Fibroblast of mammary gland (primary cell): Measurements from ENCODE around the gene TUT7.
"Not testable (repeated sequence)": the region's sequence is repeated elsewhere in the genome, so short reads cannot be mapped to it uniquely, and the experiment has no call there.

Experiments
- DNase-seq: peaks from one replicate; pipeline ENCODE4 v3.0.0-alpha.2; 2010; ENCODE audit warnings: low read depth
- H3K4me3 ChIP-seq: 2 replicates; pipeline ENCODE4 v1.5.1; 2011; ENCODE audit warnings: low read depth, mild to moderate bottlenecking, low read length, moderate library complexity; ENCODE audit not compliant: control insufficient read depth
- TF ChIP-seq, protein P1 (sequence below): conservative IDR thresholded peaks from 2 replicates; pipeline ENCODE4 v1.5.1; 2011; ENCODE audit warnings: low read depth, low read length, inconsistent platforms; ENCODE audit not compliant: control insufficient read depth, insufficient read depth

Gene TUT7

DNA sequence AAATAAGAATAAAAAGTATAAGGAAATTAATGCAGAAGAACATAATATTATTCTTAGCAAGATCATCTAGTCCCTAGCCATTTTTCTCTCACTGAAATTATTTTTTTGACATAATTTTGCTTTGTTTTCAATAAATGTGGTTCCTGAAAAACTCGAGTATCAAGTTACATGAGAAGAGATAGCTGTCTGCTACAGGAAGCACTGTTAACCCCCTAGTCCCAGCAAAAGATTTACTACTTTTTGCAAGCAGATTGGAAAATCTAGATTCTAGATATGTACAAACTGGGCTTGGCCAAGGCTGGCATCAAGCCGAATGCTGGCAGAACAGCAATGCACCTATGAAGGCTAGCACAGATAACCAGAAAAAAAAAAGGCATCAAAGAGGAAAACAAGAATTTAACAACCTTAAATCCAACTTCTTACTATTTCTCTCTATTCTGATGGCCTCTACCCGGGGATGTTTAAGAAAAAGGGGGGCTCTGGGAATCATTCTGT lies 49.9 kb downstream of the TUT7 start:
- TF ChIP-seq, protein P1, sequence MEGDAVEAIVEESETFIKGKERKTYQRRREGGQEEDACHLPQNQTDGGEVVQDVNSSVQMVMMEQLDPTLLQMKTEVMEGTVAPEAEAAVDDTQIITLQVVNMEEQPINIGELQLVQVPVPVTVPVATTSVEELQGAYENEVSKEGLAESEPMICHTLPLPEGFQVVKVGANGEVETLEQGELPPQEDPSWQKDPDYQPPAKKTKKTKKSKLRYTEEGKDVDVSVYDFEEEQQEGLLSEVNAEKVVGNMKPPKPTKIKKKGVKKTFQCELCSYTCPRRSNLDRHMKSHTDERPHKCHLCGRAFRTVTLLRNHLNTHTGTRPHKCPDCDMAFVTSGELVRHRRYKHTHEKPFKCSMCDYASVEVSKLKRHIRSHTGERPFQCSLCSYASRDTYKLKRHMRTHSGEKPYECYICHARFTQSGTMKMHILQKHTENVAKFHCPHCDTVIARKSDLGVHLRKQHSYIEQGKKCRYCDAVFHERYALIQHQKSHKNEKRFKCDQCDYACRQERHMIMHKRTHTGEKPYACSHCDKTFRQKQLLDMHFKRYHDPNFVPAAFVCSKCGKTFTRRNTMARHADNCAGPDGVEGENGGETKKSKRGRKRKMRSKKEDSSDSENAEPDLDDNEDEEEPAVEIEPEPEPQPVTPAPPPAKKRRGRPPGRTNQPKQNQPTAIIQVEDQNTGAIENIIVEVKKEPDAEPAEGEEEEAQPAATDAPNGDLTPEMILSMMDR = no peak
- H3K4me3 ChIP-seq = no peak overlapping the region
- no peak for DNase-seq

GRCh38 chr9:86303316-86303975 lies 50.8 kb downstream of the TUT7 start:
- H3K4me3 ChIP-seq = no peak overlapping the region
- DNase-seq = peak; percentile 9
- TF ChIP-seq, protein P1 = no peak

GRCh38 chr9:86301686-86302085 lies 52.5 kb downstream of the TUT7 start:
- H3K4me3 ChIP-seq = no peak overlapping the region
- DNase-seq = no peak
- TF ChIP-seq, protein P1 = no peak

DNA sequence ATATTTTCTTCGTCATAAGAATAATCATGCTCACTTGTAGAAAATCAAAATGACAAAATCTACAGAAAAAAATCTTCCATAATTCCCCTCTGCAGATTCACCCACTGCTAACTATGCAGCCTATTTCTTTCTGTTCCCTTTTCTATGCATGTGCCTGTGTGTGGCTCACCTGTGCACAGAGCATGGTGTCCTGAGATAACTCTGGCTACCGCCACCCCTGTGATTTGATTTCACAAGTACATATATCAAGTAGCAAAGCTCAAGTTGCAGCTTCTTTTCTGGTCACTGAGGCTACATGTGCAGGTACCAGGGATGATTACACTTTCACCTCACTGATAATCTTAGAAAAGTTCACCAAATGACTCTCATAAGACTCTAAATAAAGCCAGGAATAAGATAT lies 53.5 kb downstream of the TUT7 start:
- no peak overlapping the region for H3K4me3 ChIP-seq
- no peak for DNase-seq
- TF ChIP-seq, protein P1 = no peak

GRCh38 chr9:86298873-86299272 lies 55.3 kb downstream of the TUT7 start:
- H3K4me3 ChIP-seq = no peak overlapping the region
- DNase-seq = peak; percentile 10
- TF ChIP-seq, protein P1 = no peak

- DNase-seq, H3K4me3 ChIP-seq: not testable (repeated sequence)
Measured at GRCh38 chr9:86290341-86290740, 63.9 kb downstream of the TUT7 start.

- no peak overlapping the region for H3K4me3 ChIP-seq
- TF ChIP-seq, protein P1 = no peak
- DNase-seq = no peak
Measured at GRCh38 chr9:86288499-86289198, 65.6 kb downstream of the TUT7 start.
